ENCODE measurements around the gene SLC29A1.
"Not testable (repeated sequence)": the region's sequence is repeated elsewhere in the genome, so short reads cannot be mapped to it uniquely, and the experiment has no call there.

SLC29A1 gene

DNA sequence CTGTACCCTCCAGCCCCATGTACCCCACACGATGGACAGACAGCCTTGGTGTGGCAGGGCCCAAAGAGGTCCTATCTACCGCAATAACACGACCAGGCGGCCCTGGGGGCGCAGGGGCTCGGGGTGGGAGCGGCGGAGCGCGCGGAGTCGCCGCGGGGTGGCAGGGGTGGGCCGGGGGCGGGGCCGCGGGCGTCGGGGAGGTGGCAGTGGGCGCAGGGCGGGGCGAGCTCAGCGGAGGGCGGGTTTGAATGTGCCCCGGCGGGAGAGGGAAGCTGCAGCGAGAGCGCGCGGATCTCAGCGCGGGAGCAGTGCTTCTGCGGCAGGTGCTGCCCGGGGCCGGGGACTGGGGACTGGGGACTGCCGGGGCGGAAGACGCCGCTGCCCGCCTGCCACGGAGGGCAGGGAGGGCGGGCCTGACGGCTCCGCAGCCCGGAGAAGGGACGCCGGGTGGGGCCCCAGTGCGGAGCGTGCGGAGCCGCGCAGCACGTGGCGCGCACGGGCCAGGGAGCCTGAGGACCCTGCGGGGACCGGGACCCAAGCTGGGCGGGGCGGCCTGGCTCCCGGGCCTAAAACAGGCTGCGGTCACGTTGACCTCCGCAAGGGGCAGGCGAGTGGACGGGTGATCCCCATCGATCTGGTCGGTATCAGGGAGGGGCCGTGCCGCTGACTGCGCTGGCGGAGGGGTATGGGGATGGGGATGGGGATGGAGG lies at the start of gene SLC29A1:
Gene SLC29A1, plus strand, starts transcription at position 277 of the 710 bp plus-strand sequence. CDS start 3,719 bp downstream, outside the sequence.
- DNase-seq, result peak; percentile 87

DNA sequence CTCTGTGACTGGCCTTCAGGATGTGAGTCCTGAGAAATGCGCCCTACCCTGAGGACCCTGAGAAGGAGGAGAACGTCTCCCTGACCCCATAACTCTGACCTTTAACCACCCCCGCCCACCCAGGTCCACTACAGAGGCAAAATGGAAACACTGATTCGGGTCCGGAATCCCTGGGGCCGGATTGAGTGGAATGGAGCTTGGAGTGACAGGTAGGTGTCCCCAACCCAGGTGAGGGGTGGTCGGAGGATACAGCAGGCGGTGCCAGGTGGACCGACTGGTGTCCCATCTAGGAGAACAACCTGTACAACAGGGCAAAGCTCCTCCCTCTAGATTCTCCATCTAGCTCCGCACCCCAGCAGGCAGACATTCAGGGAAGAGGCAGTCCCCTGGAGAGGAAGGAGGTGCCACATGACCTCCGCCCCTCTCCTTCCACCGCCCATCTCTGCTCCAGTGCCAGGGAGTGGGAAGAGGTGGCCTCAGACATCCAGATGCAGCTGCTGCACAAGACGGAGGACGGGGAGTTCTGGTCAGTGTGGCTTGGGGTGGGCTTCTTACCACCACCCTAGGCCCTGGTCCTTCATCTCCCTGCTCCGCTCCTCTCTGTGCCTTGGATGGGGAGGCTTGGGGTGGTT lies 47.1 kb upstream of the SLC29A1 start:
- no peak for DNase-seq

GRCh38 chr6:44176762-44177509 lies 46.5 kb upstream of the SLC29A1 start:
- DNase-seq, result no peak

GRCh38 chr6:44177691-44178423 lies 45.5 kb upstream of the SLC29A1 start:
- no peak for DNase-seq

GRCh38 chr6:44178424-44179071 lies 44.8 kb upstream of the SLC29A1 start:
- DNase-seq, result no peak

- DNase-seq, result no peak
Measured at GRCh38 chr6:44179072-44179536, 44.3 kb upstream of the SLC29A1 start.

GRCh38 chr6:44179648-44180047 lies 43.7 kb upstream of the SLC29A1 start:
- DNase-seq, result no peak

- DNase-seq, result no peak
Measured at GRCh38 chr6:44180406-44180805, 43.0 kb upstream of the SLC29A1 start.

GRCh38 chr6:44180886-44181285 lies 42.5 kb upstream of the SLC29A1 start:
- no peak for DNase-seq

- DNase-seq, result not testable (repeated sequence)
Measured at GRCh38 chr6:44181784-44182183, 41.6 kb upstream of the SLC29A1 start.

- no peak for DNase-seq
Measured at GRCh38 chr6:44182911-44183390, 40.4 kb upstream of the SLC29A1 start.

DNA sequence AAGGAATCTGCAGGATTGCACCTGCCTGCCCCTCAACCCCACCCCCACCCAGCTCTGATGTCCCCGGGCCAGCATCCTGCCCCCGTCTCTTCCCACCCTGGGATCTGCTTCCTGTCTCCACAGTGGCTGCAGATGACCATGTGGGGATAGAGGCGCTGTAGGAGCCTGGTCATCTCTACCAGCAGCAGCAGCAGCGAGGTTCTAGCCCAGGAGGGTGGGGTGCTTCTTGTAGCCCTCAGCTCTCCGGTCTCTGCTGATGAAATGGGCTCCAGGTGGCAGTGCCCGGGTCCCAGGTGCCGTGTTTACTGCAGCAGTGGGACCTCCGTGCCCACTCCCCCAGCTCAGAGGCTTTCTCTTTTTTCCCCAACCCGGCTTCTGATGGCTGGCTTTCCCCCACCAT lies 39.6 kb upstream of the SLC29A1 start:
- no peak for DNase-seq

GRCh38 chr6:44185356-44185755 lies 38.0 kb upstream of the SLC29A1 start:
- DNase-seq, result not testable (repeated sequence)

DNA sequence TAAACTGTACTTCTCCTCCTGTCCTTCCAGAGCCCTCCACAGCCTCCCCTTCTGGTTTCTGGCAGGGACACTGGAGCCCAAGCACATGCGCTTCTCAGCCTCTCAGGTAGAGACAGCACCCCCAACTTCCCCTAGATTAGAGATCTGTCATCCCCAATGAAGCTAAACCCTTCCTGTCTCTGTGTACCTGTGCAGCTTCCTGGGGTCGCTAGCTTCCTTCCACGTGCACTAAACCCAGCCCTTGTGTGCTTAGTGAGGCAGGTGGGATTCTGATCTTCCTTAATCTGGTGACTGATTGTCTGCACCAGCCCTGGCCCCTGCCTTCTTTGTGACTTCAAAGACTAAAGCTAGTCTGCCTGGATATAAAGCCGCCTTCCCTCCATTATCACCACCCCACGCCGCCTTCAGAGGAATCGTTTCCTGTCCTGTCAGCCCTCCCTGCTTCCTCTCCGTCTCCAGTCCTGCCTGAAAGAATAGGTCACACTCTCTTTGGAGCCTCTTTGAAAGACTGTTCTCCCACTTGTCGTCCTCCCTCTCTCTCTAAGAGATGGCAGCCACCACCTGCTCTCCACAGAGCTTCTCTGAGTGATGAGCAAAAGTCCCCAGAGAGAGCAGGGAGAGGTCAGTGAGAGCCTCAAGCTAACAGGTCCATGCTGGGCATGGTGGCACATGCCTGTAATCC lies 37.3 kb upstream of the SLC29A1 start:
- no peak for DNase-seq

GRCh38 chr6:44186635-44187025 lies 36.8 kb upstream of the SLC29A1 start:
- DNase-seq, result no peak

GRCh38 chr6:44188819-44189218 lies 34.6 kb upstream of the SLC29A1 start:
- no peak for DNase-seq

- DNase-seq, result no peak
Measured at GRCh38 chr6:44189257-44189656, 34.1 kb upstream of the SLC29A1 start.

GRCh38 chr6:44190715-44191114 lies 32.7 kb upstream of the SLC29A1 start:
- no peak for DNase-seq

DNA sequence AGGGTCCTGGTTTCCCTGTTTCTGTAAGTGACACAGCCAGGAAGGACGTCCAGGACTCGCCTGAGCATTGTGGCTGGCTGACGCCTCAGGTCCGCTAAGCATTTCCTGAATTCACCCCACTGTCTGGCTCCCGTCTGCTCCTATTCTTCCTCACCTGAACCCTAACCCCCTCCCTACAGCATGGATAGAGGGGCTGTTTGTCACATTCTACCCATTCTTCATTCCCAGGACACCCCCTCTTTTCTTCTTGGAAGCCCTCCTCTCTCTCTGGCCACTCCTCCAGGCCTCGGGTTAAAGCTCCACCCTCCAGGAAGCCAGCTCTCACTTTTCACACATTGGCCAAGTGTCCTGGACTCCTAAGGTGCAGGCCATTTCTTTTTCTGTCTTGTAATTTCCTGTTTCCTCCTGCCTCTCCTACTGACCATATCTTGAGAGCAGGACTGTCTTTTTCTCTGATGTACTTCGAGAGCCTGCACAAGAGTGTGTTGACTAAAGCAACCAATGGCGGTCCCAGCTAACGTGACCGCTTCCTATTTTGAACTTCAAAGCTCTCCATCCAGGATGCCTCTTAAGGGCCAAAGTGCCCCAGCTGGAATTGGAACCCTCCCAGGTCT lies 30.9 kb upstream of the SLC29A1 start:
- no peak for DNase-seq

GRCh38 chr6:44193307-44193910 lies 30.0 kb upstream of the SLC29A1 start:
- no peak for DNase-seq

GRCh38 chr6:44194326-44194725 lies 29.1 kb upstream of the SLC29A1 start:
- no peak for DNase-seq
